HG02623 (cell line): ENCODE measurements around the gene HCFC1R1.

ENCODE experiments used
- ATAC-seq: cut with Tn5 transposase; IDR thresholded peaks from one replicate; pipeline ENCODE4 v1.9.1; 2021; ENCODE audit warnings: moderate library complexity; ENCODE audit not compliant: unreplicated experiment

Gene HCFC1R1

DNA sequence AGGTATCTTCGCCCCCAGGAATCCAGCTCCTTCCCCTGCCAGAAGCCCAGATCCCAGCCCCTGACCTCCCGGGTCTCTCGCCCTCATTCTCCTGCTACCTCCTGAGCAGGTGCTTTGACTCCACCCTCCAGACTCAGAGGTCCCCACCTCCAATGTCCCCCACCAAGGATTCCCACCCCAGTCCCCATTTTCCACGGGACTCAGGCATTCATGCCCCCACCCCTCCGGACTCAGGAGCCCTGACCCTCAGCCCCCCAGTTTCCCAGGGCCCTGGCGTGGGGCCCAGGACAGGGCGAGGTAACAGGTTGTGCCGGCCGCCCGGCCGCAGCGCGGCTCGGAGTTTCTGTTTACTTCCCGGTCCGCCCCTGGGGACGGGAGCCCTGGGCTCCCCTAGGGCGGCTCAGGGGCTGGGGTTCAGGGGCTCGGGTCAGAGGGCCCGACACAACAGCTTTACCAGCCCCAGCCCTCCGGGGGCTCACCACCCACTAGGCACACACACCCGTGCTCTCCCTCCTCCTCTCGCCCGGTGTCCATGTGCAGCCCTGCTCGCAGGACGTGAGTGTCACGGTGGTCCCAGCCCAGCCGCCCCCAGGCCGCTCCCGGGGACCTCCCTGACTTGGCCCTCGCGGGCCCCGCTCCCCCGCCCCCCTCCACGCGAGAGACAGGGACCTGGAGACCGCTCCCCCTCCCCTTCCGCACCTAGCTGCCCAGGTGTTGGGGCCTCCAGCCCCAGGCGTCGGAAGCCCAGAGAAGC lies 12.4 kb upstream of the HCFC1R1 start:
- ATAC-seq = no peak

DNA sequence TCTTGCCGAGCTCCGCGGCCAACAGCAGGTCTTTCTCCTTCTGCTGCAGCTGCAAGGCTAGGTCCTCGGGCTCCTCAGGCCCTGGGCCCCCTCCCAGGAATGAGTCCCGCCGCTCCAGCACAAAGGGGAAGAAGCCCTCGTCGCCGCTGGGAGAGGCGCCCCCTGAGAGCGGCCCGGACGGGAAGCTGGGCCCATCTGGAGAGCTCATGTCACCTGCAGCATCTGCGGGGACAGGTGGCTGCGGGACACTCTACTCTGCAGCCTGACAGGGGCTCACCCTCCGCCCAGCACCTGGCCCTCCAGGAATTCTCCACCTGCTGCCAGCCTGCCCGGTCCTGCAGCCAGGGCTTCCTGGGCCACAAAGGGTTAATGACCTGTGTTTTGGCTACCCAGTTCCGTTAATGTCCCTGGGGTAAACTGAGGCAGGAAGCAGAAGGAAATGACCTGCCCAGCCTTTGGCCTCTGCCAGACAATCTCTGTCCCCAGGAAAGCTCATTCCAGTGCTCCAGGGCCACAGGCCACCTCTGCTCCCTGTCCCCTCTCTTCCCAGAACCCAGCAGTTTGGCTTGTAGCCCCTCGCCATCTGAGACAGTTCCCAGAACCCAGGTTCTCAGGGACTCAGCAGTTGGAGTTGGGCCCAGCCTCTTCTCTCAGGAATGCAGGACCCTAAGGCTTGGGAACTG lies 11.7 kb upstream of the HCFC1R1 start:
- ATAC-seq = no peak

DNA sequence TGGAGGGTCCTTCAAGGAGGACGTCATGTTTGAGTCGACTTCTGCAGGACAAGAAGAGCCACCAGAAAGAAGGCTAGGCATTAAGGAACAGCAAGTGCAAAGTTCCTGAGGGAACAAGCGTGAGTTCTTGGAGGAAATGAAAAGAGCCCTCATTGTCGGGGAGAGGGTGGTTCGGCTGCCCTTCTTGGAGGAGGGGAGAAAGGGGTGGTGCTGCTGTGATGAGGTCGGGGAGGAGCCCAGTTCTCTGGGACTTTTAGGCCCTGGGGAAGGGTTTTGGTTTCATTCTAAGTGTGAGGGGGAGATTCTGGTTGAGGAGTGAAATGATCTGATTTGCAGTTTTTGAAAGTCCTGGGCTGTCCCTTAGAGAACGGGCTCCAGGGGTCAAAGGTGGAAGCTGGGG lies 8.9 kb upstream of the HCFC1R1 start:
- no peak for ATAC-seq

DNA sequence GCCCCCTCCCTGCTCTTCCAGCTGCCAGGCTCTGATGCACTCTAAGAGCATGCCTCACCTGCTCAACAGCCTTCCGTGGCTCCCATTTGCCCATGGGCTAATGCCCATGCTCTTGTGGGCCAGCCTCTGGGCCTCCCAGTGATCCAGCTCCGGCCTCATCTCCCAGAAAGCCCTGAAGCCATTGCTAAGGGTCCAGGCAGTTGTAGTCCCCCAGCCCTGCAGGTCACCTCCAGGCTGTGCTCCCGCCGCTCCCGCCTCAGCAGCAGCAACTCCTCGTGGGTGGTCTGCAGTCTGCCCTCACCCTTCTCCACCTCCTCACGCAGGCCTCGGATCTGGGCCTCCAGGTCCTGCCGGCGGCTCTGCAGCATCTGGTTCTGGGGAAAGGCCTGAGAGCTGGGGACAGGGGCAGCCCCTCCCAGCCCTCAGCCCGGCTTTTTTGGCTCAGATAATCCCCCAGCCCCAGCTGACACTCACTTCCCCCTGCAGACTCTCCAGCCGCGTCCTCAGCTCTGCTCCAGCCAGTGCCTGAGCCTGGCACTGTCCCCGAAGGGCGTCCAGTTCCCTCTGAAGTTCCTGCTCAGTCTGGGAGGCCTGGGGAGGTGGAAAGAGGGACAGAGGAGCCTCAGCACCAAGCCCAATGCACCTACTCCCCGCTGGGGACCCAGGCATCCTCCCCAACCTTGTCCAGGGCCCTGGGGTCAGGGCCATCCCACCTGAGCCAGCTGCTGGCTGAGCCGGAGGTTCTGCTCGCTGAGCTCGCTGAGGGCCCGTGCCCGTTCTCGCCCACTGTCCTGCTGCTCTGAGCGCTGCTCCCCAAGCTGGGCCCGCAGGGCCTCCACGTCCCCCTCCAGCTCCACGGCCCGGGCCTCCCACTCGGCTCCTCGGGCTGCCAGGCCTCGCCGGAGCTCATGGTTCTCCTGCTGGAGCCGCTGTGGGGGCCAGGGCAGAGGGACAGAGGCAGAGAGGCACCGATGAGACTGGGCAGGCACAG lies 6.8 kb upstream of the HCFC1R1 start:
- ATAC-seq = no peak

DNA sequence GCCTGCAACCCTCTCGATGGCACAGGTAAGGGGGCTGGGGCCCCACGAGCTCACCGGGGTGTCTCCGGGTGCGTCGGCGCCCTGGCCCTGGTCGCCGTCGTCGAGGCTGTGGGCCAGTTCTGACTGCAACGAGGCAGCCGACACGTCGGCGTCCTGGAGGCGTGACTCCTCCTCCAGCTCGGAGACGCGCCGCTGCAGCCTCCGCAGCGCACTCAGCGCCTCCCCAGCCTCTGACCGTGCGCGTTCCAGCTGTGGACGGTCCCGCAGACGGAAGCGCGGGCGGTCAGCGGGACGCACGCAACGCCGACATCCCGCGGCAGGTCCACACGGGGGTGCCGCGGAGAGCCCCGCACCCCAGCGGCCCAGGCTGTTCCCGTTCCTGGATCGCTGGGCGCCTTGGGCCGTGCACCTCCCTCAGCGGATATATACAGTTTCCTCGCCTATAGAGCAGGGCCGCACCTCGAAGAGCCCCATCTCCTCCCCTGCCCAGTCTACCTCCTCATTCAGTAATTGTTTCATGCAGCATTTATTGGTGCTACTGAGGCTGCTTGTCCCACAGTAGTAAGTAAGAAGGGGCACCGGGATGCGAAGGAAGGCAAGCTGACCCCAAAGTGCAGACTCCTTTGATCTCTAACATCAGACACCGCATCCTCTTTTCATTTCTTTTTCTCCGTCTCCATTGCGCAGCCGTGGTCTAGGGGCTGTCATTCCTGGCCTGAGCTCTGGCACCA lies 5.9 kb upstream of the HCFC1R1 start:
- ATAC-seq = no peak

DNA sequence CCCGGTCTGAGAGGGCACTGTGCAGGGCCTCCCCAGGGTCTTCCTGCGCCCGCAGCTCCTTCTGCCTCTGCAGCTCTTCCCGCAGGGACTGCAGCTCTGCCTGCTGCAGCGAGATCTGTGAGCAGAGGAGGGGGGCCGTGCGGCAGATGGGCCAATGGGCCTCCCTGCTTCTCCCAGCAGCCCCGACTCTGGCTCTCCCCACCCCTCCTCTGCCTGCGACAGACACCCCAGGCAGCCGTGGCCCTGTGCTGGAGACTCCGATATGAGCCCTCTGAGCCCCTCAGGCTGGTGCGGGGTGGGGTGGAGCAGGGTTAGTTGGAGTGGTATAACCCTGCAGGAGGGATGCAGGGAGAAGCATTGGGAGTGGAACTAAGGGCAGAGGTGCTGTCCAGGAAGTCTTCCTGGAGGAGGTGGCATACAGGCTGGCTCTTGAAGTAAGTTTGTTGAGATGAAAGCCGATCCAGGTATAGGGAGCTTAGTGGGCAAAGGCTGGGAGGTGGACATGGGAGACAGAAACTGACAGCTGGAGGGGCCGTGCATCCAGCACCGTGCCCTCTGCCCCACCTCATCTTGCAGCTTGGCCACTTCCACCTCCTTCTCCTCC lies 5.1 kb upstream of the HCFC1R1 start:
- ATAC-seq = no peak

DNA sequence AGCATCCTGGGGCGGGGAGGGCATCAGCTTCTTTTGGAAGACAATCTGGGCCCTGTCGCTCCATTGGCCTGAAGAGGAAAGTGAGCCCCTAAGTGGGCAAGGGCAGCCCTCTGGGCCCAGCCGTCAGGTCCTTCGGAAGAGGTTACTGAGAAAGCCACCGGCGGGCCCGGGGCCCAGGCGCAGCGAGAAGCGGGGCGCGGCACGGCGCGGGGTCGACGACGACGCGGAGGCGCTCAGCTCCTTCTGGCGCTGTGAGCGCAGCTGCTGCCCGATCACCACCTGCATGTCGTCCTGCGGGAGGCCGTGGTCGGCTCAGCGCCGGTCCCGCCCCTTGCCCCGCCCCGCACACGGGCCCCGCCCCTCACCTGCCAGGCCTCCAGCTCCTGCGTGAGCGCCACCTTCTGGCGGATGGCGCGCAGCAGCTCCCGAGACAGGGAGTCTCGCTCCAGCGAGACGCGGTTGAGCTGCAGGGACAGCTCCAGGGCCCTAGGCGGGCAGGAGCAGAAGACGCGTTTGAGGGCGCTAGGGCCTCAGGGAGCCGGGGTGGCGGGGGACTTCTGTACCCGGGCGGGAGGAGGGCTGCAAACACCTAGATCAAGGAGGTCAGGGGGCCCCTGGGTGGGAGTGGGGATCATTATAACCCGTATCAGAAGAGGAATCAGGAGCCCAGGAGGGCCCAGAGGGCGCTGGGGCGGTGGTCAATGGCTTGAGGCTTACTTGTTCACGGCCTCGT lies 4.4 kb upstream of the HCFC1R1 start:
- ATAC-seq = no peak

DNA sequence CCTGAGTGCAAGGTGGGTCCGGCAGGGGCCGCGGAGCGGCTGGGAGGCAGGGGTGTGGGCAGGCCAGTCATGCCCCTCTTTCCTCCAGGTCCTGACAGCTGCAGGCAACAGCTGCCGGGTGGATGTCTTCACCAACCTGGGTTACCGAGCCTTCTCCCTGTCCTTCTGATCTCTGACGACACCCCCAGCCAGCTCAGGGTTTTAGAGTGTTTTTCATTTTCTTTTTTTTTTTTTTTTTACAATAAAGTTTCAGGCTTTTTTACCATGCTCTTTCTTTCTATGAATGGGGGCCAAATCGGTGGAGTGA lies 3.7 kb upstream of the HCFC1R1 start:
- ATAC-seq = no peak

DNA sequence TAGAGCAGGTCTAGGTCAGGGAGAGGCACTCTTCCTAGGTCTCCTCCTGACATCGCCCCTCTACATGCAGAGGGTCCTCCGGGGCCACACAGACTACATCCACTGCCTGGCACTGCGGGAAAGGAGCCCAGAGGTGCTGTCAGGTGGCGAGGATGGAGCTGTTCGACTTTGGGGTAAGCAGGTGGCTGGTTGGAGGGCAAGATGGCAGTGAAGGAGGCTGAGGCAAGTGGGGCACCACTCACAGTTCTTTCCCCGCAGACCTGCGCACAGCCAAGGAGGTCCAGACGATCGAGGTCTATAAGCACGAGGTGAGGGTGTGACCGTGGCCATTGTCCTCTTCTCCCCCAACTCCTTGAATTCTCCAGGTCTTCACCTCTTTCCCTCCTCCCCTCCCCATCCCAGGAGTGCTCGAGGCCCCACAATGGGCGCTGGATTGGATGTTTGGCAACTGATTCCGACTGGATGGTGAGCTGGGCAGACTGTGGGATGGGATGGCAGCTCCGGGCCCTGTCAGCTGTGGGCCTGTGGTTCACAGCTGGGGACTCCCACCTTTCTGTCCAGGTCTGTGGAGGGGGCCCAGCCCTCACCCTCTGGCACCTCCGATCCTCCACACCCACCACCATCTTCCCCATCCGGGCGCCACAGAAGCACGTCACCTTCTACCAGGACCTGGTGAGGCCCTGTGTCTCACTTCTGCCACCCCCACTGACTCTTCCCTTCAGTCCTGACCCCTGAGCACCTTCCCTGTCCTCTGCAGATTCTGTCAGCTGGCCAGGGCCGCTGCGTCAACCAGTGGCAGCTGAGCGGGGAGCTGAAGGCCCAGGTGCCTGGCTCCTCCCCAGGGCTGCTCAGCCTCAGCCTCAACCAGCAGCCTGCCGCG lies 3.1 kb upstream of the HCFC1R1 start:
- no peak for ATAC-seq

DNA sequence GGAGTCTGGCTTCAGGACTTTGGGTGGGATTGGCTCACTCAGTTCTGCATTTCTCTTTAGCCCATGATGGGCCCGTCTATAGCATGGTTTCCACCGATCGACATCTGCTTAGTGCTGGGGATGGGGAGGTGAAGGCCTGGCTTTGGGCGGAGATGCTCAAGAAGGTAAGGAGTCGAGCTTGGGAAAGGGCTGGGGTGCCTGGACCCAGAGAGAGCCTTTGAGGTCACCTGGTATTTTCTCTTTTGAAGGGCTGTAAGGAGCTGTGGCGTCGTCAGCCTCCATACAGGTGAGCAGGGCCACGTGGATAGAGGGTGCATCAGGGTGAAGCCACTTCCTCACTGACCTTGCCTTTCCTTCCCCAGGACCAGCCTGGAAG lies 2.2 kb upstream of the HCFC1R1 start:
- ATAC-seq = no peak

DNA sequence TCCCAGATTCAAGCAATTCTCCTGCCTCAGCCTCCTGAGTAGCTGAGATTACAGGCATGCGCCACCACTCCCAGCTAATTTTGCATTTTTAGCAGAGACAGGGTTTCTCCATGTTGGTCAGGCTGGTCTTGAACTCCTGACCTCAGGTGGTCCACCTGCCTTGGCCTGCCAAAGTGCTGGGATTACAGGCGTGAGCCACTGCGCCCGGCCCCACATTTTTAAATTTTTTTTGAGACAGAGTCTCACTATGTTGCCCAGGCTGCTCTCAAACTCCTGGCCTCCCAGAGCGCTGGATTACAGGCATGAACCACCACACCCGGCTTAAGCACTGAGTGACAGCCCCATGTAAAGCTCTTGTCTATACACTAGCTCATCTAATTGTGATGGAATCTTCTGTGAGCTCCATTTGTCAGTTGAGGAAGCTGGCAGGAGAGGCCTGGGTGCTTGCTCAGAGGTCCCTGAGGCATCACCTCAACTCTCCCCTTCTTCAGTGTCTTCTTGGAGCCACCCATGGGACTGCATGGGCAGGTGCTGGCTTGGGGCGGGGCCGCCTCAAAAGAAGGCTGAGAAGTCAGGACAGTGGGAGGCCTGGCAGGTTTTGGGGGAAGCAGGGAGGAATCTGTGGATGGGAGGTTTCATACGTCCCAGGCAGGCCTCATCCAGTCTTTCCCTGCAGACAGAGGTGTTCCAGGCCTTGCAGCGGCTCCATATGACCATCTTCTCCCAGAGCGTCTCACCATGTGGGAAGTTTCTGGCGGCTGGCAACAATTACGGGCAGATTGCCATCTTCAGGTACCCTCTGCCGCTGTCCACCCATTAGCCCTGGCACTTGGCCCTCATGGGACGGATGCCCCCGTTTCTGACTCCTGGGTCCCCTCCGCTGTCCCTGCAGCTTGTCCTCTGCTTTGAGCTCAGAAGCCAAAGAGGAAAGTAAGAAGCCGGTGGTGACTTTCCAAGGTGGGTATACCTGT lies 1.6 kb upstream of the HCFC1R1 start:
- no peak for ATAC-seq

DNA sequence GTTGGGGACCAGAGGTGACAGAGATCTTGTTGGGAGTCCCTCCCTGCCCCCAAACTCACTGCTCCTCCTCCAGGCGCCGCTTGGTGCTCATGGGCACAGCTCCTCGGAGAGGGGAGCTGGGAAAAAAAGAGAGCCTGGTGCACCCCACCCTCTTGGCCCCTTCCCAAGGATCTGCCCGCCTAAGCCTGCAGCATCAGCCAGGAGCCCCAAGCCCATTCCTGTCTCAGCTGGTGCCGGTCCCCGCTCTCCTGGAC lies 400 bp downstream of the HCFC1R1 start:
- no peak for ATAC-seq

DNA sequence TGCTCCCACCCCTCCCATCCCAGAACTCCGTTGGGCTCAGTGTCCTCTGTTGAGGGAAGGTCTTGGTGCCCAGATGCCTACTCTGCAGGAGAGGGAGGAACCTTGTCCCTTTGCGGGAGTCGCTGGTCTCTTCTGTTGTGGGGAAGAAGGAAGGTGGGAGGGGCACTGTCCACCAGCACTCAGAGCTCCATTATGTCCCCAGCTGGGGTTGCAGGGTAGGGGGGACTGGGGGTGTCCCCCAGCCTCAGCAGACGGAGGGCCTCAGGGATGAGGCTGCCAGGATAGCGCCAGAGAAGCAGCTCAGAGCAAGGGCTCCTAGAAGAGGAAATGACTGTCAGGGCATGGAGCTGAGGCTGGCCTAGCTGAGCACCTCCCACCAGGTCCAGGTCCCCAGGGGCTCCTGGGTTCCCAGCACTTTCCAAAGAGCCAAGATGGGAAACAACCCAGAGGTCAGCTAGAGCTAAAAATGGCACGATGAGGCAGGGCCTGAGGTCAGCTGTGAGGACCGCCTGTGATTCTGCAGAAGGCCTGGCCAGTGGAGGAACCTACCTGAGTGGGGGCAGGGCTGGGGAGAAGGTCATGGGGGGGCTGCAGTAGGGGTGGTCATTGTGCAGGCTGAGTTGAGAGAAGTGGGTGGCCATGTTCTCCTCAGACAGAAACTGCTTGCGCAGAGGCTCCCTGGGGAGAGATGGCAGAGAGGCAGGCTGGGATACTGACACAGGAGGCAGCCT lies 893 bp downstream of the HCFC1R1 start:
- no peak for ATAC-seq

DNA sequence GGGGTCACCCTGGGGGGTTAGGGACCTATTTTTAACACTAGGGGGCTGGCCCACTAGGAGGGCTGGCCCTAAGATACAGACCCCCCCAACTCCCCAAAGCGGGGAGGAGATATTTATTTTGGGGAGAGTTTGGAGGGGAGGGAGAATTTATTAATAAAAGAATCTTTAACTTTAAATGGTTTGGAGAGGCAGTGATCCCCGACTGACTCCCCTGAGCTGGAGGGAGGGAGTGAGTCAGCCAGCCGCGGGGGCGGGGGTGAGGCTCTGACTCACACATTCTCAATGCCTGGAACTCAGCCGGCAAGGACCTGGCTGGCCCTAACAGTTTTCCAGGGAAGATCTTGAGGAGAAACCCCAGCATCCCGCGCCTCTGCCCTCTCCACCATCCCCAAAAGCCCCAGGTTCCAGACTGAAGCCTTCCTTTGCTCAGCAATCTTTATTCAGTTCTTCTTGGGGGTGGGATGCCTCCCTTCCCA lies 1.5 kb downstream of the HCFC1R1 start:
- ATAC-seq = no peak

DNA sequence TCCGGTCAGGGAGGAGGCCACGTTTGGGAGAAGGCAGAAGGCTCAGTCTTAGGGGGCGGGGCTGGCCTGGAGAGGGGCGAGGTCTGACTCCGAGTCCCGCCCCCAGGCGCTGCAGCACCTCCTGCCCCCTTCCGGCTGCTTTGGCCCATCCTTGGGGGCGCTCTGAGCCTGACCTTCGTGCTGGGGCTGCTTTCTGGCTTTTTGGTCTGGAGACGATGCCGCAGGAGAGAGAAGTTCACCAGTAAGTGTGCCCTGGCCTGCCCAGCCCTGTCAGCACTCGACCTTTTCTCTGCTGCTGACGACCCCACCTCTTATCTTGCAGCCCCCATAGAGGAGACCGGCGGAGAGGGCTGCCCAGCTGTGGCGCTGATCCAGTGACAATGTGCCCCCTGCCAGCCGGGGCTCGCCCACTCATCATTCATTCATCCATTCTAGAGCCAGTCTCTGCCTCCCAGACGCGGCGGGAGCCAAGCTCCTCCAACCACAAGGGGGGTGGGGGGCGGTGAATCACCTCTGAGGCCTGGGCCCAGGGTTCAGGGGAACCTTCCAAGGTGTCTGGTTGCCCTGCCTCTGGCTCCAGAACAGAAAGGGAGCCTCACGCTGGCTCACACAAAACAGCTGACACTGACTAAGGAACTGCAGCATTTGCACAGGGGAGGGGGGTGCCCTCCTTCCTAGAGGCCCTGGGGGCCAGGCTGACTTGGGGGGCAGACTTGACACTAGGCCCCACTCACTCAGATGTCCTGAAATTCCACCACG lies 2.1 kb downstream of the HCFC1R1 start:
- no peak for ATAC-seq

DNA sequence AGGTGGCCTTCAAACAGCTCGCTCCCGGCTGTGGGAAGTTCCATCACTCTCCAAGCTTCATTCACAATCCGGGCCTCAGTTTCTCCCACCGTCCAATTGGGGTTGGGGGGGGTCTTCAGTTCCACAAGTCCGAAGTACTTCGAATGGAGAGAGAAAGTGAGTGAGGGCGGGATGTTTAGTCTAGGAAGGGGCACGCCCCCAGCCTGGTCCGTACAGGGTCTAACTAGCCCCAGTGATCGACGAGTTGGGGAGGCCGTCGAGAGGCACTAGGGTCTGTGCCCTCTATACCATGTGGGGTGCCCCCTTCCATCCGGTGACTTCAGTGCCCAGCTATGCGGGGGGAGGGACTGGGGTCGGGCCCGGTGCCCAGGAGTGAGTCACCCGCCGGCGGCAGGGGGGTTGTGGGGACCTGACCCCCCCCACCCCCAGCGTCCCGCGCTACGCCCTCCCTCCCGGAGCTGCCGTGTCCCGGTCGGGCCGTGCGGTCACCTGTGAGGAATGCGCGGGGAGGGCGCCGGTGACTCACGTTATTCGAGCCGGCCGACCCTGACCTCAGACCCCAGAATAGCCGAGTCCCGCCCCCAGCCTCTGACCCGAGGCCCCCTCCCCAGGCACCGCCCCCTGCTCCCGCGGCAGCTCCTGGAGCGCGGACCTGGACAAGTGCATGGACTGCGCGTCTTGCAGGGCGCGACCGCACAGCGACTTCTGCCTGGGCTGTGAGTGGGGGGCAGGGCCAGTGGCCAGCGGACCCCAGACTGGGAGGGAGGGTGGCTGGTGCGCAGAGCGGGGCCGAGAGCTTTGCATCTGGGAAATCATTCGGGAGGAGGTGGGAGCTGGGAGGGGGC lies 2.9 kb downstream of the HCFC1R1 start:
- no peak for ATAC-seq
